IMR-90 (cell line): Measurements from ENCODE around the gene DTD1.

Experiments used
- BHLHE40 ChIP-seq: fragments of 150-350 bp; IDR thresholded peaks from 2 replicates; pipeline ENCODE4 v1.6.1; 2016; ENCODE audit warnings: mild to moderate bottlenecking, low read depth, low read length
- CEBPB ChIP-seq: IDR thresholded peaks from 2 replicates; pipeline ENCODE4 v1.6.1; 2012; ENCODE audit warnings: low read depth, low read length, improper control_type of control experiment
- MXI1 ChIP-seq: IDR thresholded peaks from 2 replicates; pipeline ENCODE4 v1.6.1; 2012; ENCODE audit warnings: low read depth, mild to moderate bottlenecking, low read length, moderate library complexity, borderline replicate concordance
- POLR2A ChIP-seq: IDR thresholded peaks from 2 replicates; pipeline ENCODE4 v1.6.1; 2012; ENCODE audit warnings: mild to moderate bottlenecking, low read depth, low read length
- RAD21 ChIP-seq: IDR thresholded peaks from 2 replicates; pipeline ENCODE4 v1.6.1; 2012; ENCODE audit warnings: low read length, improper control_type of control experiment
- RCOR1 ChIP-seq: IDR thresholded peaks from 2 replicates; pipeline ENCODE4 v1.6.1; 2012; ENCODE audit warnings: mild to moderate bottlenecking, low read length, improper control_type of control experiment; ENCODE audit not compliant: insufficient replicate concordance
- RFX5 ChIP-seq: IDR thresholded peaks from 2 replicates; pipeline ENCODE4 v1.8.0; 2012; ENCODE audit warnings: low read depth, mild to moderate bottlenecking, low read length, moderate library complexity
- TF ChIP-seq, protein P1 (sequence below): conservative IDR thresholded peaks from 2 replicates; pipeline ENCODE4 v1.5.1; 2012; ENCODE audit warnings: mild to moderate bottlenecking, low read depth, low read length, improper control_type of control experiment

DNA sequence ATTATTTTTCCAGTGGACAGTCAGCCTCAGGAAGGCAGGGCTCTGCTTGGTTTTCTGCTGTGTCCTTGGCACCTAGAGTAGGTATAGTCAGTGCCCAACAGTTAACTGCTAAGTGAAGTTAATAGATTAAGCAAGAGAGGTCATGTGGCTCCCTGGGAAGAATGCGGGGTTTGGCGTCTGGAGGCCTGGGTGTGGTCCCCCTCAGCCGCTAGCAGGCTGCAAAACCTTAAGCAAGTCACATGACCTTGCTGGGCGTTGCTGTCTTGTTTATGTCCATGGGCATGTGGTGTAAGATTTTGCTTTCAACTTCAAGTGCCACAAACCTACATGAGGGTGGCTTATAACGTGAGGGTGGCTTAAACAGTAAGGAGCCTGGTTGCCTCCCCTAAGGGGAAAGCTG, 150.2 kb downstream of the DTD1 start:
- no peak for TF ChIP-seq POLR2A
- no peak for TF ChIP-seq RAD21
- TF ChIP-seq, protein P1, sequence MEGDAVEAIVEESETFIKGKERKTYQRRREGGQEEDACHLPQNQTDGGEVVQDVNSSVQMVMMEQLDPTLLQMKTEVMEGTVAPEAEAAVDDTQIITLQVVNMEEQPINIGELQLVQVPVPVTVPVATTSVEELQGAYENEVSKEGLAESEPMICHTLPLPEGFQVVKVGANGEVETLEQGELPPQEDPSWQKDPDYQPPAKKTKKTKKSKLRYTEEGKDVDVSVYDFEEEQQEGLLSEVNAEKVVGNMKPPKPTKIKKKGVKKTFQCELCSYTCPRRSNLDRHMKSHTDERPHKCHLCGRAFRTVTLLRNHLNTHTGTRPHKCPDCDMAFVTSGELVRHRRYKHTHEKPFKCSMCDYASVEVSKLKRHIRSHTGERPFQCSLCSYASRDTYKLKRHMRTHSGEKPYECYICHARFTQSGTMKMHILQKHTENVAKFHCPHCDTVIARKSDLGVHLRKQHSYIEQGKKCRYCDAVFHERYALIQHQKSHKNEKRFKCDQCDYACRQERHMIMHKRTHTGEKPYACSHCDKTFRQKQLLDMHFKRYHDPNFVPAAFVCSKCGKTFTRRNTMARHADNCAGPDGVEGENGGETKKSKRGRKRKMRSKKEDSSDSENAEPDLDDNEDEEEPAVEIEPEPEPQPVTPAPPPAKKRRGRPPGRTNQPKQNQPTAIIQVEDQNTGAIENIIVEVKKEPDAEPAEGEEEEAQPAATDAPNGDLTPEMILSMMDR, result no peak
- no peak for TF ChIP-seq MXI1
- no peak for TF ChIP-seq RCOR1
- no peak for TF ChIP-seq CEBPB
- no peak for TF ChIP-seq RFX5
- no peak for TF ChIP-seq BHLHE40
